ENCODE results near the gene LMF1. TPM values are rescaled to one million over a fixed set of nuclear protein-coding genes. Genes with fewer than 3 reads are reported as not detected.

The LMF1 gene
- total and polyA plus RNA-seq, 2 of the 8 experiments (the other 6 are each of a cell fraction or from before 2014, with no cell fraction given) = 3.5 to 9.1 TPM

- no peak overlapping the region for H2AK5ac ChIP-seq (ENCODE audit: low read depth, low read length)
- no peak overlapping the region for H2AFZ ChIP-seq (ENCODE audit: low read length)
- H3K23me2 ChIP-seq (ENCODE audit: low read depth, low read length) = no peaks in the 10 kb centered on the region; the same call in 1 of the 2 replicates
- H2BK5ac ChIP-seq (ENCODE audit: low read depth, low read length) = no peak overlapping the region
- H2BK20ac ChIP-seq (ENCODE audit: low read length) = no peak overlapping the region
- H3K14ac ChIP-seq (ENCODE audit: insufficient read length) = no peak overlapping the region
- H2BK120ac ChIP-seq (replicated peaks; ENCODE audit: low read depth, low read length) = no peak overlapping the region
- H3K36me3 ChIP-seq (ENCODE audit: control insufficient read depth in 2 of 4, insufficient read depth in 4 of 4, low read length in 3 of 4) = peaks cover 0 to 6% (median 0%) of the 10 kb centered on the region in 4 experiments; a peak in 1 of 8 replicates
- no peak overlapping the region for H3K4me3 ChIP-seq (ENCODE audit: extremely low read depth in 1 of 4, insufficient read depth in 2 of 4, low read depth in 3 of 4, low read length in 4 of 4)
- no peak overlapping the region for H3K4me2 ChIP-seq (ENCODE audit: insufficient read depth in 1 of 2, low read depth in 2 of 2, low read length in 2 of 2)
- no peak overlapping the region for H2BK15ac ChIP-seq (ENCODE audit: low read length)
- no peak overlapping the region for H3K23ac ChIP-seq (ENCODE audit: insufficient read length)
- H3K27me3 ChIP-seq (replicated peaks in 1 of 4; ENCODE audit: control insufficient read depth in 3 of 4, extremely low read depth in 1 of 4, insufficient read depth in 3 of 4, low read length in 3 of 4) = peaks cover 14 to 20% (median 17%) of the 10 kb centered on the region in 4 experiments; a peak in 6 of 7 replicates
- H2BK12ac ChIP-seq (ENCODE audit: low read depth, low read length) = no peak overlapping the region
- ChIA-PET POLR2A (ENCODE audit: partially characterized antibody) (no interaction called here), CTCF (ENCODE audit: partially characterized antibody) (no interaction called here)
- H3K4ac ChIP-seq (replicated peaks; ENCODE audit: insufficient read length, low read depth, low read length) = no peak overlapping the region
- H3K4me1 ChIP-seq (replicated peaks in 1 of 4; ENCODE audit: control insufficient read depth in 3 of 4, insufficient read depth in 4 of 4, low read length in 3 of 4) = peaks cover 0 to 9% (median 5%) of the 10 kb centered on the region in 4 experiments; a peak in 6 of 7 replicates
- no peak overlapping the region for H3K9ac ChIP-seq (replicated peaks in 1 of 4; ENCODE audit: extremely low read depth in 1 of 4, low read depth in 3 of 4, low read length in 3 of 4)
- H3K79me1 ChIP-seq (ENCODE audit: low read depth, low read length) = peaks cover 2% of the 10 kb centered on the region; the same call in 1 of the 2 replicates
- DNase-seq (ENCODE audit: low read depth in 1 of 2, low spot score in 2 of 2) (no peak), FAIRE-seq (no peak)
- H4K91ac ChIP-seq (replicated peaks; ENCODE audit: insufficient read length, low read length) = no peak overlapping the region
- WGBS, 2 experiments (ENCODE audit: extremely low coverage in 1 of 2, insufficient coverage in 1 of 2, insufficient read length in 1 of 2, insufficient replicate concordance in 2 of 2, low coverage in 1 of 2, low lambda C conversion rate in 2 of 2, missing lambda C conversion rate in 1 of 2) = 85% methylated on average over 8 of the region's 8 CpGs; no CpG with 5 or more reads in 1 of the 2 experiments
- H3K9me3 ChIP-seq (ENCODE audit: insufficient read depth in 2 of 2, low read depth in 1 of 2, low read length in 1 of 2) = no peaks in the 10 kb centered on the region
- TF ChIP-seq BCL11A (IDR thresholded peaks at IDR 0.05; ENCODE audit: low read depth in 2 of 2, low read length in 2 of 2) (no peak), CREB1 (IDR thresholded peaks at IDR 0.05) (no peak), GABPA (IDR thresholded peaks at IDR 0.05; ENCODE audit: borderline replicate concordance, insufficient read depth, low read length) (no peak), CBX5 (IDR thresholded peaks at IDR 0.05; ENCODE audit: low read depth, low read length) (no peak), TBP (IDR thresholded peaks at IDR 0.05; ENCODE audit: low read depth, low read length) (no peak), USF2 (IDR thresholded peaks at IDR 0.05; ENCODE audit: low read length) (no peak), JUND (IDR thresholded peaks at IDR 0.05; ENCODE audit: low read length) (no peak), E2F6 (IDR thresholded peaks at IDR 0.05) (no peak), FOSL1 (IDR thresholded peaks at IDR 0.05; ENCODE audit: insufficient read depth, low read depth, low read length) (no peak), ASH2L (IDR thresholded peaks at IDR 0.05; ENCODE audit: low read length) (no peak)
- no peak overlapping the region for H3K56ac ChIP-seq (replicated peaks; ENCODE audit: insufficient read length, low read depth, low read length)
- H3K18ac ChIP-seq (ENCODE audit: extremely low read depth, low read length) = no peak overlapping the region
- no peak overlapping the region for H4K5ac ChIP-seq (ENCODE audit: insufficient read length, low read depth, low read length)
- no peak overlapping the region for H3K27ac ChIP-seq (ENCODE audit: low read depth, low read length)
- H4K8ac ChIP-seq (ENCODE audit: extremely low read depth, insufficient read depth, low read length) = peak overlapping the region; percentile 85; the same call in 1 of the 2 replicates
- H3K79me2 ChIP-seq (ENCODE audit: control insufficient read depth in 1 of 2, insufficient read depth in 2 of 2, low read length in 2 of 2) = no peaks in the 10 kb centered on the region
- peaks cover 3 to 4% of the 10 kb centered on the region in 2 experiments for H4K20me1 ChIP-seq (replicated peaks in 1 of 2; ENCODE audit: control insufficient read depth in 1 of 2, insufficient read depth in 2 of 2, low read length in 2 of 2)
Observed at GRCh38 chr16:986411-986810, 15.6 kb upstream of the LMF1 start.

Data from H1 (cell line).